Measurements from ENCODE around the gene SYNE1. TPM values are rescaled to one million over a fixed set of nuclear protein-coding genes. Genes with fewer than 3 reads are reported as not detected.
"Not testable (repeated sequence)": the region's sequence is repeated elsewhere in the genome, so short reads cannot be mapped to it uniquely, and the experiment has no call there.

The SYNE1 gene
- polyA plus RNA-seq, 10 donors = 76.7 to 131 (median 86.4) TPM

- DNase-seq = no peak
These were observed 140.4 kb downstream of the SYNE1 start for GRCh38 chr6:152496731-152497130.

- not testable (repeated sequence) for DNase-seq
These were observed 141.7 kb downstream of the SYNE1 start for GRCh38 chr6:152495456-152495855.

GRCh38 chr6:152492281-152492680 lies 144.9 kb downstream of the SYNE1 start:
- not testable (repeated sequence) for DNase-seq

GRCh38 chr6:152491501-152491900 lies 145.7 kb downstream of the SYNE1 start:
- peak in 1 of 3 donors; percentile 17 for DNase-seq

- not testable (repeated sequence) for DNase-seq
These were observed 146.2 kb downstream of the SYNE1 start for GRCh38 chr6:152490971-152491378.

GRCh38 chr6:152484806-152485205 lies 152.4 kb downstream of the SYNE1 start:
- DNase-seq = no peak

- no peak for DNase-seq
These were observed 154.9 kb downstream of the SYNE1 start for GRCh38 chr6:152482289-152482688.

- DNase-seq = no peak
These were observed 158.7 kb downstream of the SYNE1 start for GRCh38 chr6:152478377-152479010.

GRCh38 chr6:152474354-152474753 lies 162.8 kb downstream of the SYNE1 start:
- DNase-seq = no peak

- no peak for DNase-seq
These were observed 164.8 kb downstream of the SYNE1 start for GRCh38 chr6:152472325-152472724.

GRCh38 chr6:152471456-152472265 lies 165.5 kb downstream of the SYNE1 start:
- peak in 2 of 3 donors; percentile 12 to 35 for DNase-seq

GRCh38 chr6:152463164-152463563 lies 174.0 kb downstream of the SYNE1 start:
- no peak for DNase-seq

GRCh38 chr6:152462716-152463115 lies 174.4 kb downstream of the SYNE1 start:
- DNase-seq = no peak

GRCh38 chr6:152461556-152461955 lies 175.6 kb downstream of the SYNE1 start:
- DNase-seq = no peak

- no peak for DNase-seq
These were observed 178.2 kb downstream of the SYNE1 start for GRCh38 chr6:152458648-152459644.

- DNase-seq = no peak
These were observed 179.1 kb downstream of the SYNE1 start for GRCh38 chr6:152457949-152458624.

- no peak for DNase-seq
These were observed 183.2 kb downstream of the SYNE1 start for GRCh38 chr6:152454003-152454402.

- no peak for DNase-seq
These were observed 183.7 kb downstream of the SYNE1 start for GRCh38 chr6:152453421-152453820.

GRCh38 chr6:152452639-152453038 lies 184.5 kb downstream of the SYNE1 start:
- DNase-seq = no peak

- DNase-seq = no peak
These were observed 186.6 kb downstream of the SYNE1 start for GRCh38 chr6:152450519-152450918.

- DNase-seq = no peak
These were observed 195.3 kb downstream of the SYNE1 start for GRCh38 chr6:152441902-152442301.
